GM19372 (cell line): Measurements from ENCODE around the gene UTP18.
"Not testable (repeated sequence)": the region's sequence is repeated elsewhere in the genome, so short reads cannot be mapped to it uniquely, and the experiment has no call there.

Experiments
- ATAC-seq: cut with Tn5 transposase; IDR thresholded peaks from one replicate; pipeline ENCODE4 v1.9.1; 2021; ENCODE audit warnings: mild to moderate bottlenecking, low read depth, moderate library complexity; ENCODE audit not compliant: unreplicated experiment

UTP18 gene

DNA sequence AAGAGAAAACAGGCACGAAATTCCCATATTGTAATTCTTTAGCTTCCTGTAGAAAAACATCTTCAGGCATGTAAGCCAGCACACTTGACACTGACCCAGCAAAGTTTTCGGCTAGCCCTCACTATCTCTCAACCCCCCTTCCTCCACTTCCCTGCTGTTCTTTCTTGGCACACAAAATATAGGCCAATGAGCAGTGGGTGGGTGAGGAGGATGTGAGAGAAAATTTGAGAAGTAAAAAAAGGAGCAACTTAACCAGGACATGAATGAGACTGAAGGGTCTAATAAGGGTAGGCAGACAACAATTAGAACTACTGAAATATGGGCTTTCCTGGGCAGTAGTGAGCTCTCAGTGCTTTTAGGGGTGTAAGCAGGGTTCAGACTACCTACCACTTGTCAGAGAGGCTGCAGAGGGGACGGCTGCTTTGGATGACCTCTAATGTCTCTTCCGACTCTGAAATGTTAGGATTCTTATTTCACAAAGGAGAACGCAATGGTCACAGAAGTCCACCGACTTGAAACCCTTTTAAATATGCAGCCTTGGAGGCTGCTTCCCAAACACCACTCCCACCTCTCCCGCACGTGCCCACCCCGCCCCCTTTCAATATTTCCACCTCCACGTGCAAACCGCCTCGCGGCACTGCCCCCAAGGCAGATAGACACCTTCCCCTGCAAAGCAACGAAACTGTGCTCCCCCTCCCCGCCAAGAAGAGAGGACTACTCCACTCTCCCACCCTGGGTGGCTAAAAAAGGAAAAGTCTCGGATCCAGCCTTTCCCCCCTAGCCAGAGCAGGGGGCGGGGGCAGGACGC lies 1.4 kb upstream of the UTP18 start:
- ATAC-seq, result no peak

DNA sequence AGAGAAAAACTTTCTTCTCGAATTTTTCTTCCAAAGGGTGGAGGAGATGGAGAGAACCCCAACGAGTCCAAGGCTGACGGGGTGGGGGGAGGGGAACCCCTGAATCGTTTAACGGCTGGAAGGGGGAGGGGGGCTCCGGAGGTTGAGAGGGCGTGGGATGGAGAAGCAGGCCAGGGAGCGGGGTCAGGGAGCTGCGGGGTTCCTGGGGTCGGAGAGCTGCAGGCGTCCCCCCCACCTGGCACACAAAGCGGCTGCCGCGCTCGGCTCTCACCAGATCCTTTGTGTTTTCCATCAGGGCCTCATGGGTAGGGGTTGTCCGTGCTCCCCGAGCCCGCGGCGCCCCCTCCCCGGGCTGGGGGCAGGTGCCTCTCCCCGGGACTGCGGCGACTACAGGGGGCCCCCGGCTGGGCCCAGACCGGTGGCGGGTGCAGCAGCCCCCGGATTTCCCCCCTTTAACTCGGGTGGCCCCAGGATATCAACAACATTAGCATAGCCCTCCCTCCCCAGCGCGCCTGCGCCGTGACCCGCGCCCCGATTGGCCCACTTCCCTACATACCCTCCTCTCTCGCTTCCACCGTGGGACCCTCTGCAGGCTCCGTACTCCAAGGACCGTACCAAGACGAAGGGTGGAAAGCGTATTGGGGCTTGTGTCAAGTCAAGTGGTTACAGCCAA lies 646 bp upstream of the UTP18 start, which contains the start of gene MBTD1:
MBTD1 (minus strand) TSS at position 486 of the 673 bp plus-strand sequence. CDS start 34,888 bp downstream, outside the sequence.
- peak; percentile 69 for ATAC-seq

DNA sequence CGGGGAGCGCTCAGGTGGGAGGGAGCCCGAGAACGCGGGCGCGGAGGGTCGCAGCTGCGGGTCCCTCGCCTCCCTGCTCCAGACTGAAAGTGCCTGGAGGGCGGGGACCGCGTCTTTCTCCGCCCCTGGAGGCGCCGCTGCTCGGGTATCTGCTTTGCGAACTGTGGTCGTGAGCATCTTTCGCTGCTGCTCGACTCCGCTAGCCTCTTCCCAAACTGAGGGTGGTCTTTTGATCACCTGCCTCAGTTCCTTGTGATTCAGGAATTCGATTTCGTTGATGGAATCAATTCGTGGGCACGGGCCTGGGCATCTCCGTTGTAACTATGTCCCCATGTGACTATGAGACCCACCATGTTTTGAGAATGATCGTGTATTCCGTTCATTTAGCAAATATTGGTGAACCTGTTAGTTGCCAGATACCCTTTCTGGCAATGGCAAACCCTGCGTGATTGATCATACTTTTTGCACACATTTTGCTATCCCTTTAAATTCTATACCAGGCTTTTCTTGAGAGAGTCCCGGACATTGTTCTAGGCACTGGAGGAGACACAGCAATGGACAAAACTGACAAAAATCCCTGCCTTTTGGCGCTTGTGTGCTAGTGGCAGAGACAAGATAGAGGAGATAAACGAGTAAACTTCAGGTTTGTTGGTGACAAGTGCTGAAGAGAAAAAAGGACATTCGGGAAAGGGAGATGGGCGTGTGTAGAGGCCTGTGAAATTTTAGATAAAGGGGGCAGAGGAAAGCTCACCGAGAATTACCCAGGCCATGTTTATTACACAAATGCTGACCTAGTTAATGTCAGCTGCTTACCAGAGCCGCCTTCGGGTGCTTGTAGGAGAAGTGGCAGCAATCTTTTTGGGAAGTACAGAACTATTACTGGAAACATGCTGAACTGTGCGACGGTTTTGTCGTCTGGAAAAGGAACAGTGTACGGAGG lies 948 bp downstream of the UTP18 start:
- no peak for ATAC-seq

DNA sequence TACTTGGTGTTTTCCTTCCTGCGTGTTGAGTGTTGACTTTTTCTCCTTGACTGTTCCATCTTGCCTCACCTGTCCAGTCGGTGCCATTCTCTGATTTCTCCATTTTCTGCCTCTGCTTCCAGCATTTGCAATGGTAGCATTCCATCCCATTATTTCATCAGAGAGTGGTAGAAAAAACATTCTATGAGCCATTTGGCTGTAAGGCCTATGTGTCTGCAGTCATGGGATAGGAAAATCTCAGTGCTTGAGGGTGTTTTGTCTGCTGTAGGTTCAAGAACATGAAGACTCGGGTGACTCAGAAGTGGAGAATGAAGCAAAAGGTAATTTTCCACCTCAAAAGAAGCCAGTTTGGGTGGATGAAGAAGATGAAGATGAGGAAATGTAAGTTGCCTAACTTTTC lies 2.7 kb downstream of the UTP18 start:
- ATAC-seq, result no peak

DNA sequence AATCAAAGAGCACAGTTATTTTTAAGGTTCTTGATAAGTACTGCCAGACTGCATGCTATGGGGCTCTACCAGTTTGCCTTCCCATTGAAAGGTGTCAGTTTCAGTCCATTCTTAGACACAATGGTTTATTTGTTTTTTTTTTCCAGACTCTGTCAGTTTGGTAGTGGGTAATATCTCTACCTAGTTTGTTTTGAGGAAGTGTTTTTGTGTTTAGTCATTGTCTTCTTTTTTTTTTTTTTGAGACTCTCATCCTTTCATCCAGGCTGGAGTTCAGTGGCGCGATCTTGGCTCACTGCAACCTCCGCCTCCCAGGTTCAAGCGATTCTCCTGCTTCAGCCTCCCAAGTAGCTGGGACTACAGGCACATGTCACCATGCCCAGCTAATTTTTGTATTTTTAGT lies 4.1 kb downstream of the UTP18 start:
- not testable (repeated sequence) for ATAC-seq

DNA sequence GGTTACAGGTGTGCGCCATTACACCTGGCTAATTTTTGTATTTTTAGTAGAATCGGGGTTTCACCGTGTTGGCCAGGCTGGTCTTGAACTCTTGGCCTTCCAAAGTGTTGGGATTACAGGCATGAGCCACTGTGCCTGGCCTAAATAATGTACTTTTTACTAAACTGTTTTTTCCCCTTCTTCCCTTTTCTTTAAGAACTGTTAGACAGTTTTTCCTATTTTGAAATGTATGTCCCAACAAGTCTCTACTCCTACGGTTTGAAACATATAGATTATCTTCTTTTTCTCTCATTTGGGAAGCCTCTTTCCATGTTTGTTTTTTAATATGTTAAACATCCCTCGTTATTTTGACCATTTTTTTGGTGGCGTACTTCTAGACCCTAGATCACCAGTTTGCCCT lies 9.6 kb downstream of the UTP18 start:
- no peak for ATAC-seq

DNA sequence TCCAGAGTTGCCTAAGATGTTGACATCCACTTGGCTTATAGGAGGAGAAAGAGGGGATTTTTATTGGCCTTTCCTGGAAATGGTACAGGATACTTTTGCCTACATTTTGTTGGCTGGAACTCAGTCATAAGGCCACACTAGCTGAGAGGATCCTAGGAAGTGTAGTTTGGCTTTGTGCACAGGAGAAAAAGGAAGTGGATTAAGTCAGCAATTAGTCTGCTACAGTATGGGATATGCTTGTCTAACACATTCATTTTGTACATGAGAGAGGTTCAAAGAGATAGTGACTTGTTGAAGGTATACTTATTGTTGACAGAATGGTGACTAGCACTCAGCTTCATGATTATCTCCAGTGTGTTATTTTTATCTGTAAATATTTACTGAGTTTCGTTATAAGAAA lies 10.3 kb downstream of the UTP18 start:
- no peak for ATAC-seq

DNA sequence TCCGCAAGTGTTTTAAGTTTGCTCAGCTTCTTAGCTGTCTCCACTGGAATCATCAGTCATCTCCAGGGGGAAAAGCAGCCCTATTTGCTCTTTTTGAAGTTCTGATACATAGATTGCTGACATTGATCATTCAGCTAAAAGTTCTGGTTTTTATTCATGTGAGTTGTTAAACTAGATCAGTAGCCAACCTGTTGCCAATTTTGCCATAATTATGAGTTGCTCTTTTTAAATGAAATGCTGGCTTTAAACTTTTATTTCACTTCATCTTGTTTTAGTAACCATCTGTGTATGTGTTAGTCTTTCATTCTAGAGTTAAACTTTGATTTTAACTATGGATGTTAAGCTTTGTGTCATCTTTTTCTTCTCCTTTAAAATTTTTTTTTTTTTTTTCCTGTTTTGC lies 12.5 kb downstream of the UTP18 start:
- no peak for ATAC-seq

DNA sequence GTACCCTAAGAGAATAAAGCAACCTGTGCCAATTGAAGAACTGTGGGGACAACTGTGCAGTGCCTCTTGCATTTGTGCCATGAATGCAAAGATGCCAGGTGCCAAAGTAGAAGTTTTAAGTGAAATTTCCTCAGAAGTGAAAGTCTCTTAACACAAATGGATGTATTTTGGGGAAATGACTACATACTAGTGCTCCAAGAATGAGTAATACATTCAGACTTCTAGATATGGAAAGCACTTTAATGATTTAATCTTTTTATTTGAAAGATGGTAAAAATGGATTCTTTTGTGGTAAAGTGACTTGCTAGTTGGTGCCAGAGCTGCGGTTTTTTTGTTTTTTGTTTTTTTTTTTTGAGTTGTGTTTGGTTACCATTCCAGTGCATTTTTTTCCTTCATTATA lies 15.0 kb downstream of the UTP18 start:
- no peak for ATAC-seq

DNA sequence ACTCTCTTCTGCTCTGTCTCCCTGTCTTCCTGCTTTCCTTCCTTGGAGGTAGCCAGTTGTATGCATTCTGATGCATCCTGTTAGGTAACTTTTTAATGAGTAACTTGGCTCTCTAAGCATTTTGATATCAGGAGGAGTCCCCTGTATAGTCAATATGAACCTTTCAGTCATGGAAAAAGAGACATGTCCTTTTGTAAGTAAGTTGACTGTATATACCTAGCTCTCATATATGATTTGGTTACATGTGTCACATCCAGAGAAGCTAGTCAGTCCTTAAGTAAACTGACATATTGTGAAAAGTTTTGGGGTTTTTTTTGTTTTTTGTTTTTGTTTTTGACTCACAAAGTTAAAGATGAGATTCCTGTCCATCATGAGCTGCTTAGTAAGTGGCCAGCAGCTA lies 18.8 kb downstream of the UTP18 start:
- ATAC-seq, result no peak

DNA sequence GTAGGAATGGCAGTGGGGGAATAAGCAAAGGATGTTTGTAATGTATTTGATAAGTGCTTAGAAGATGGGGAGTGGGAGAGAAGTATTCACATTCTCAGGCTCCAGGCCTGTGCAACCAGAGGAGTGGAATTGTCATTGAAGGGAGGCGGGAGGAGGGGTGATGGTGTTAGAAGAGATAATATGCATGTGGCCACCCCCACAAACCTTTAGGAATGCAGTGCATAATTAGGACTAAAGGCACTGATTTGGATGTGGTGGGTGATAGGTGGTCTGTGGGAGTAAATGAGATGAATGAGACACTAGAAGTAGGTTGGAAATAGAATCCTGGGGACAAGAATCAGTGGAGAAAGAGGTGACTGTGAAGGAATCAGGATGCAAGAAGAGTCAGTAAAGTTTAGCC lies 27.1 kb downstream of the UTP18 start:
- ATAC-seq, result no peak

DNA sequence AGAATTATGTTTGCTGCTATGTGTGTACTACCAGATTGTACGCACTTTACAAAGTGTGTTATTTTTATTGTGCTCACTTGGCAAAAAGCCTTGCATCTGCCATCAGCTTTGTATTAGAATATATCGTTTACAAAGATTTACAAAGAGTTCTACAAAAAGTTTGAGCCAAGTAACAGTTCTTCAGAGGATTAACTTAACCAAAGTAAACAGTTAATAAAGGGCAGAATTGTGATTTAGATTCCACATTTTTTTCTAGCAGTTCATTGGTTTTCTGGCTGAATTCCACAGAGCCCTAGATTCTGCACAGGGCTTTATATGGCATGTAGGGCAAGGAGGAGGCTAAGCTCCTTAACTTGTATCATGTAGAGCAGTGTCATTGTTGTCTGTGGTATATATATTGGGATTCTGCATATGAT lies 29.4 kb downstream of the UTP18 start:
- no peak for ATAC-seq

DNA sequence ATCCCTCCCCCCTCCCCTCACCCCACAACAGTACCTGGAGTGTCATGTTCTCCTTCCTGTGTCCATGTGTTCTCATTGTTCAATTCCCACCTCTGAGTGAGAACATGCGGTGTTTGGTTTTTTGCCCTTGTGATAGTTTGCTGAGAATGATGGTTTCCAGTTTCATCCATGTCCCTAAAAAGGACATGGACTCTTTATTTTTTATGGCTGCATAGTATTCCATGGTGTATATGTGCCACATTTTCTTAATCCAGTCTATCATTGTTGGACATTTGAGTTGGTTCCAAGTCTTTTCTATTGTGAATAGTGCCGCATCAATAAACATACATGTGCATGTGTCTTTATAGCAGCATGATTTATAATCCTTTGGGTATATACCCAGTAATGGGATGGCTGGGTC lies 34.0 kb downstream of the UTP18 start:
- not testable (repeated sequence) for ATAC-seq

DNA sequence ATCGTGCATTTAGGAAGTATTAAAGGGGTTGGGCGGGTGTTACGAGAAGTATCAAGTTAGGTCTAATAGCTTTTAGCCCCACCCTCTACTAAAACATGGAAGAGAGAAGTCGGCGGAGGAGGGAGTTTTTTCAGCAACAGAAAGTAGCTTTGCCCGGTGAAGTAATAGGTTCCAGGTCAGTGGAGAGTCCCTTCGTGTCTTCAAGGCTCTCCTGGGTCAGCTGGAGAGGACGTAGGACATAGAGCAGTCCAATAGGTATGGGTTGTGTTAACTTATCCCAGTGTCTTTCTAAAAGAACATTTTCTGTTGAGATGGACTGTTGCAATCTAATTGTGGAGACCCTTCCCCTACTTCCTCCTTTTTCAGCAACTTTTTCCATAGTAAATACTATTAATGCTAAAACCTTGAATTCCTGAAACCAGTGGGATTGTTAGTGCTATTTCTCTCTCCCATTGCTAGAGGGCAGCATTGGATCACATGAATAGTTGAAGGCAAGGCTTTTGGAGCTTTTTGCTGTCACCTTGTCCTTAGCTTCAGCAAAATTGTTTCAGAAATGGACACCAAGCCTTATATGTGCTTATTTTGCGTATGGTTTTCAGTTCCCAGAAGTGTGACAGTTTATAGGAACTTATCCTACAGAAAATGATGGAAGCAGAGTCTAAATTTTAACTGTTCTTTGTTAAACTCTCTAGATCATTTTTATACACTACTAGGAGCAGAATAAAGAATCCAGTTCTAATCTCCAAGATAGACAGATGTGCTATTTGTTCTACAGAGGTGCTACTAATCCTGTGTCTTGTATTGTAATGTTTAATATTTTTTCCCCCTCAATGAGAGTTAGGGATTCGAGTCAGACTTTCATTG lies 38.4 kb downstream of the UTP18 start:
- no peak for ATAC-seq

DNA sequence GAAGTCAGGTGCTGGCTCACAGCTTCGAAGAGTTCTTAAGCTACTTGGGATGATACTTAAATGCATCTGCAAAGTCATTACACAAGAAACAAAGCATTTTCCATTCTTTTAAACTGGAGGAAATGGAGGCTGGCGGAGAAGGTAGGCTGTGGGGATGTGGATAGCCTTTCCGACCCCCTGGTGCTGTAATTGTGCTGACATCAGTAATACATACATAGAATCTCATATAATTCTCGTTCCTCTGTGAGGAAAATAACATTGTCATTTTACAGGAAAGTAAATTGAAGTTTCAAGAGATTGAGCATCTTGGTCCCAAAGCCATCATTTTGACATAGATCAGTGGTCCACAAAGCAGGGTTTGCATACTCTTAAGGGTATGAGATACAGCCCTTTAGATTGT lies 39.5 kb downstream of the UTP18 start:
- no peak for ATAC-seq

DNA sequence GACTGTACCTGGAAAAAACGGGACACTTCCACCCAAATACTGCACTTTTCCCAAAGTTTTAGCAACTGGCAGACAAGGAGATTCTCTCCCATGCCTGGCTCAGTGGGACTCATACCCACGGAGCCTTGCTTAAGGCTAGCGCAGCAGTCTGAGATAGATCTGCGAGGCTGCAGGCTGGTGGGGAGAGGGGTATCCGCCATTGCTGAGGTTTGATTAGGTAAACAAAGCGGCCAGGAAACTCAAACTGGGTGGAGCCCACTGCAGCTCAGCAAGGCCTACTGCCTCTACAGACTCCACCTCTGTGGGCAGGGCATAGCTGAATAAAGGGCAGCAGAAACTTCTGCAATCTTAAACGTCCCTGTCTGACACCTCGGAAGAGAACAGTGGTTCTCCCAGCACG lies 44.8 kb downstream of the UTP18 start:
- no peak for ATAC-seq

DNA sequence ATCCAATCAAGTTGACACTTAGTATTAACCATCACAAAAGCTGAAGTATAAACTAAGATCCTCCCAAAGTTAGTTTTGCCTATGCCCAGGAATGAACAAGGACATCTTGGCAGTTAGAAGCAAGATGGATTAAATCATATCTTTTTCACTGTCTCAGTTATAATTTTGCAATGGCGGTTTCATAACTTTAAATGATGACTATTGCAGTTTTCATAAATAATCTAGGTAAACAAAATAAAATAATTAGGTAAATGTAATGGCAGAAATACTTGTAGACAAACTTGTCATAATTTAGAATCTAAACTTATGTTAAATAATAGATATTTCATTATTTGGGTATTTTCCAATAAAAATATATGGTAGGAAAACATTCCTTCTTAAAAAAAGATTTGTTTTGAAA lies 51.7 kb downstream of the UTP18 start:
- not testable (repeated sequence) for ATAC-seq

DNA sequence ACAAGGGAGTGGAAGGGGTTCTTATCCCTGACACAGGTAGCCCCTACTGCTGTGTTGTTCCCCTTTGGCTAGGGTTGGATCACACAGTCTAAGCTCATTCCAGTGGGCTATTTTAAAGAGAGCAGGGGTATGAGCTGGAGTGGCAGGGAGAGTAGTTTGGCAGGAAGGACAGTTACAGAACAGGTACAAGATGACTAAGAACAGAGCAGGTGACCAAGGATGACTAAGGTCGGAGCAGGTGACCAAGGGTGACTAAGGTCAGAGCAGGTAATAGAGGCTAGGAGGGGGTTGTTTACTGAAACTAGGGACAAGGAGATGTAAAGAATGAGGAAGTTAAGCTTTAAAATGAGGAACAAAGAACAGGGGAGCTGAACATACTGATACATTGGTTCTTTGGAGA lies 58.8 kb downstream of the UTP18 start:
- no peak for ATAC-seq

DNA sequence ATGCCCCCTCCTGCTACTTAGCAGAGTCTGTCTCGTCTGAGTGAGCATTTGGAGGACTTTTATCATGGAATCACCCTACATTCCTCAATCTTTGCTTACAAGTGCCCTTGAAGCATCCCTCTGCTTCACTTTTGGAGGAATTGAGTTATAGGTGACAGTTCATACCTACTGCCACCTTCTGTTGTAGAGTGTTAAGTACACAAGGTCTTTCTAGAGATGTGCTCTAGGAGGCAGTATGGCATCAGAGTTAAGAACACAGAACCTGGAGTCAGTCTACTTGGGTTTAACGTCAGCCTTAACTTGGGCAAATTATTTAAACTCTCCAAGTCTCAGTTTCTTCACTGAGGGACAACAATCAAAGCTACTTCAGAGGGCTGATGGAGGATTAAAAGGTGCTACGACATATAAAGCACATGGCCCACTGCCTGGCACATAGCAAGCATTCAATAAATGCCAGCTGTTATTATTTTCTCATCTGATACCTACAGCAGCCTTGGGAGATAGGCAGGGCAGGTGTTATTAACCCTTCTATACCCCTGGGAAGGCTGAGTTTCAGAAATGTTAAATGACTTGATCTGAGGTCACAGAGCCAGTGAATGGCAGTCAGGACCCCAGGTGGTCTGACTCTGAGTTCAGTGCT lies 62.2 kb downstream of the UTP18 start:
- peak; percentile 49 for ATAC-seq

DNA sequence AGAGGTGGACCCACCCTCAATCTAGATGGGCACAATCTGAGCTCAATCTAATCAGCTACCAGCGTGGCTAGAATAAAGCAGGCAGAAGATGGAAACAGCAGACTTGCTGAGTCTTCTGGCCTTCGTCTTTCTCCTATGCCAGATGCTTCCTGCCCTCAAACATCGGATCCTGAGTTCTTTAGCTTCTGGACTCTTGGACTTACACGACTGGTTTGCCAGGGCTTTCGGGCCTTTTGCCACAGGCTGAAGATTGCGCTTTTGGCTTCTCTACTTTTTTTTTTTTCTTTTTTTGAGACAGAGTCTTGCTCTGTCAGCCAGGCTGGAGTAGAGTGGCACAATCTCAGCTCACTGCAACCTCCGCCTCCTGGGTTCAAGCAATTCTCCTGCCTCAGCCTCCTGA lies 65.1 kb downstream of the UTP18 start:
- ATAC-seq, result no peak
